Transverse colon (tissue), 4 donors: Measurements from ENCODE around the gene MCL1.

Source experiments
- CTCF ChIP-seq, 5 experiments: fragments of 200-600 bp in 3 of 5; fragments of 450-650 bp in 2 of 5; sonication (generic) in 3 of 5; IDR thresholded peaks; 1 replicate in 2 of 5; 2 replicates in 3 of 5; pipeline ENCODE4 v1.5.1; 2016 to 2017; ENCODE audit warnings: antibody characterized with exemption in 5 of 5, inconsistent platforms in 3 of 5, mild to moderate bottlenecking in 2 of 5, moderate library complexity in 1 of 5
- POLR2A ChIP-seq: fragments of 450-650 bp; IDR thresholded peaks from one replicate; pipeline ENCODE4 v1.6.1; 2016; ENCODE audit warnings: antibody characterized with exemption, mild to moderate bottlenecking, moderate library complexity
- POLR2AphosphoS5 ChIP-seq, 3 donors: sonication (generic); formaldehyde crosslinking; IDR thresholded peaks; one replicate each; pipeline ENCODE4 v1.6.1; 2016; ENCODE audit warnings: antibody characterized with exemption in 3 of 3

GRCh38 chr1:150567717-150568593 is 11.5 kb downstream of the MCL1 start:
- no peak for TF ChIP-seq CTCF (IDR thresholded peaks at IDR 0.05)
- TF ChIP-seq POLR2AphosphoS5 (IDR thresholded peaks at IDR 0.05) = peak; percentile 79 to 89 (median 87)
- TF ChIP-seq POLR2A = peak; percentile 27
